SK-N-SH (cell line): ENCODE data around the gene P2RY1.

Experiments used
- CTCF ChIP-seq: fragments of 200-600 bp; sonication (generic); IDR thresholded peaks from 2 replicates; pipeline ENCODE4 v1.6.1; 2017; ENCODE audit warnings: antibody characterized with exemption, mild to moderate bottlenecking, moderate library complexity
- GABPA ChIP-seq: IDR thresholded peaks from 2 replicates; pipeline ENCODE4 v1.4.0; 2012; ENCODE audit warnings: low read depth, mild to moderate bottlenecking
- POLR2AphosphoS5 ChIP-seq: IDR thresholded peaks from 2 replicates; pipeline ENCODE4 v1.6.1; 2012; ENCODE audit warnings: low read depth, low read length
- SIN3A ChIP-seq: IDR thresholded peaks from 2 replicates; pipeline ENCODE4 v1.6.1; 2012; ENCODE audit warnings: low read depth, mild to moderate bottlenecking, low read length, moderate library complexity, borderline replicate concordance
- TF ChIP-seq, protein P1 (sequence below): IDR thresholded peaks from 2 replicates; pipeline ENCODE4; 2012

GRCh38 chr3:152858170-152858800 is 23.4 kb downstream of the P2RY1 start:
- TF ChIP-seq CTCF (no peak), SIN3A (no peak), GABPA (no peak), POLR2AphosphoS5 (no peak)
- TF ChIP-seq, protein P1, sequence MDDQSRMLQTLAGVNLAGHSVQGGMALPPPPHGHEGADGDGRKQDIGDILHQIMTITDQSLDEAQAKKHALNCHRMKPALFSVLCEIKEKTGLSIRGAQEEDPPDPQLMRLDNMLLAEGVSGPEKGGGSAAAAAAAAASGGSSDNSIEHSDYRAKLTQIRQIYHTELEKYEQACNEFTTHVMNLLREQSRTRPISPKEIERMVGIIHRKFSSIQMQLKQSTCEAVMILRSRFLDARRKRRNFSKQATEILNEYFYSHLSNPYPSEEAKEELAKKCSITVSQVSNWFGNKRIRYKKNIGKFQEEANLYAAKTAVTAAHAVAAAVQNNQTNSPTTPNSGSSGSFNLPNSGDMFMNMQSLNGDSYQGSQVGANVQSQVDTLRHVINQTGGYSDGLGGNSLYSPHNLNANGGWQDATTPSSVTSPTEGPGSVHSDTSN = no peak
